HG03108 (cell line): Measurements from ENCODE around the gene VWA1.
"Not testable (repeated sequence)": the region's sequence is repeated elsewhere in the genome, so short reads cannot be mapped to it uniquely, and the experiment has no call there.

ENCODE experiments used
- ATAC-seq: cut with Tn5 transposase; IDR thresholded peaks from one replicate; pipeline ENCODE4 v1.9.1; 2021; ENCODE audit warnings: moderate library complexity; ENCODE audit not compliant: unreplicated experiment

The VWA1 gene

DNA sequence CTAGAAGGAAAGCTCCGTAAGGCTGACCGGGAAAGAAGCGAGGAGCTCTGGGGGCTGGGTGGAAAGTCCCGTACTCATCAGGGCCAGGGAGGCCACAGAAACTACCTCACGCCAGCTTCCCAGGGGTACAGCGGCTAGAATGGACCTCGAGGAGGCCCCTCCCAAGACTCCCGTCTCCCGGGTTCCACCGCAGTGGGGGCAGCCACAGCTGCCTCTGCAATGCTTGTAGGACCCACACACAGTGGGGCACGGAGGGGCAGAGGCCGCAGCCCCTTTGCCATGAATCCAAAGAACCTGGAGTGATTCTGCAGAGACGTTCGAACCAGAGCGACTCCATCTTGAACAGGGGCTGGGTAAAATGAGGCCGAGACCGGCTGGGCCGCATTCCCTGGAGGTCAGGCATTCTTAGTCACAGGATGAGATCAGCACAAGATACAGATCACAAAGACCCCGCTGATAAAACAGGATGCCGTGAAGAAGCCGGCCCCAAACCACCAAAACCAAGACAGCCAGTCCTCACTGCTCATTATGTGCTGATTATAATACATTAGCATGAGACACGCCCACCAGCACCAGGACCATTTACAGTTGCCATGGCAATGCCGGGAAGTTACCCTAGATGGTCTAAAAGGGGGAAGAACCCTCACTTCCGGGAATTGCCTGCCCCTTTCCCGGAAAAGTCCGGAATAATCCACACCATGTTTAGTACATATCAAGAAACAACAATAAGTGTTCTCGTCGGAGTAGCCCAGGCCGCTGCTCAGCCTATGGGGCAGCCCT lies 12.8 kb upstream of the VWA1 start:
- no peak for ATAC-seq

GRCh38 chr1:1423245-1423597 lies 12.3 kb upstream of the VWA1 start:
- ATAC-seq, result no peak

DNA sequence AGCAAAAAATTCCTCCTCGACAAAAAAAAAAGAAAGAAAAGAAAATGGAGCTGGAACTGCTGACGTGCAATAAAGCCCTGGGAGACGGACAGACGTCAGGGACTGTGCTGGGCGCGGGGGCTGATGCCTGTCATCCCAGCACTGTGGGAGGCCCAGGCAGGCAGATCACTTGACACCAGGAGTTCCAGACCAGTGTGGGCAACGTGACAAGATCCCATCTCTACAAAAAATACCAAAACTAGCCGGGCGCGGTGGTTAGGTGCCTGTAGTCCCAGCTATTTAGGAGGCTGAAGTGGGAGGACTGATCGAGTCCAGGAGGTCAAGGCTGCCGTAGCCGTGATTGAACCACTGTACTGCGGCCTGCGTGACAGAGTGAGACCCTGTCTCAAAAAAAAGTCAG lies 10.8 kb upstream of the VWA1 start:
- ATAC-seq, result no peak

DNA sequence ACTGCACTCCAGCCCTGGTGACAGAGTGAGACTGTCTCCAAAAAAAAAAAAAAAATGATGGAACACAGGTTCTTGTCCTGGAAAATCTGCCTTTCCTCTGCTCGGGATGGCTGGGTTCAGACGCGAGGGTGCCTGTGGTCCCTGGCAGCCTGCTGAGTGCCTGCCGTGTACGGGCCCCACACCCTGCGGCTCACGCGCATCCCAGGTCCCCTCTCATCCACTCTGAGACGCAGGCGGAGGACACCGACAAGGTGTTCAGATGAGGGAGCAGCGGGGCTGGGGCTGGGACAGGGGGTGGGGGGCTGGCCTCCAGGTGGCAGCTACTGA lies 10.1 kb upstream of the VWA1 start:
- no peak for ATAC-seq

DNA sequence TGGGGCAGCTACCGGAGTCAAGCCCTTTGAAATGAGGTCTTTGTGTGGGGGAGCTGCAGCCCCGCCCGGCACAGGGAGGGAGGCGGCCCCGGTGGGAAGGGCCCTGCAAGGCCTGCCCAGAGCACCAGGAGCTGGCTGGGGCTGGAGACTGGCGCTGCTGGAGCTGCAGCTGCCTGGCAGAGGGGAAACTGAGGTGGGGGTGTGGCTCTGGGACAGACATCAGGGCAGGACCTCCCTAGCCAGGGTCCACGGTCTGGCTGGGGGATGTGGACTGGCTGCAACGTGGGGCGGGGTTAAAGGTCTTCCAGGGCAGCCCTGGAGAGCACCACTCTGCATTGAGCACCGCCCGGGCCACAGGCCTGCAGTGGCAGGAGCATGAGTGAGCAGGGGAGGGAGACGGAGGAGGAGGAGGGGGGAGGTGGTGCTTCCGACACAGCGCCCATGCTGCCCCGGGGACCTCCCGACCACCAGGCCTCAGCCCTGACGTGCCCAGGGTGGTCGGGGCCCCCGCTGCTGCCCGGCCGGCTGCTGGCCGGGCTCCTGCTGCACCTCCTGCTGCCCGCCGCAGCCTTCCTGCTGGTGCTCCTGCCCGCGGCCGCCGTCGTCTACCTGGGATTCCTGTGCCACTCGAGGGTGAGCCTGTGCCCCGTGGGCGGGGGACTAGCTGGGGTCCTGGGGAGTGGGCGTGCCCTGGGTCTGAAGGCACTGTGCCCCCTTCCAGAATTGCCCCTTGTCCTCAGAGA lies 9.6 kb upstream of the VWA1 start:
- ATAC-seq, result no peak

- no peak for ATAC-seq
Measured at GRCh38 chr1:1426496-1427105, 8.9 kb upstream of the VWA1 start.

DNA sequence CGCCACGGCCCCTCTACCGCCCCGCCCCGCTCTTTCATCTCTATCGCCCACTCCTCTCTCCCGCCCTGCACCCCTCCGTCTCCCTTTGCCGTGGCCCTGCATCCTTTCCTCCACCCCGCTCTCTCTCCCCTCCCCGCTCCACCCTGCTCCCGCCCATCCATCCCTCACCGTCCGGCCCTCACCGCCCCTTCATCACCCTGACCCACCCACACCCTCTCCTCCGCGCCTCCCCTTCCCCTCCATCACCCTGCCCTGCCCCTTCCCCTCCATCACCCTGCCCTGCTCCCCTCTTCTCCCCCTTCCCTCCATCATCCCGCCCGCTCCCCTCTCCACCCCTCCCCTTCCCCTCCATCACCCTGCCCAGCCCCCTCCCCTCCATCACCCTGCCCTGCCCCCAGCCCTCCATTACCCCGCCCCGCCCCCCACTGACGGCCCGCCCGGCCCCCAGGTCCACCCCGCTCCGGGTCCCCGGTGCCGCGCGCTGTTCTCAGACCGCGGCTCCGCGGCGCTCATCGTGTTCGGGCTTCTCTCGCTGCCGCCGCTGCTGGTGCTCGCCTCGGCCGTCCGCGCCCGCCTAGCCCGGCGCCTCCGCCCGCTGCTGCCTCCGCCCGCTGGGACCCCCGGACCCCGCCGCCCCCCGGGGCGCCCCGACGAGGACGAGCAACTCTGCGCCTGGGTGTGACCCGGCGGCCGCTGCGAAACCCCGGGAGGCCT lies 8.2 kb upstream of the VWA1 start:
- ATAC-seq, result no peak

GRCh38 chr1:1427820-1428148 lies 7.7 kb upstream of the VWA1 start:
- no peak for ATAC-seq

- ATAC-seq, result no peak
Measured at GRCh38 chr1:1428174-1428573, 7.3 kb upstream of the VWA1 start.

DNA sequence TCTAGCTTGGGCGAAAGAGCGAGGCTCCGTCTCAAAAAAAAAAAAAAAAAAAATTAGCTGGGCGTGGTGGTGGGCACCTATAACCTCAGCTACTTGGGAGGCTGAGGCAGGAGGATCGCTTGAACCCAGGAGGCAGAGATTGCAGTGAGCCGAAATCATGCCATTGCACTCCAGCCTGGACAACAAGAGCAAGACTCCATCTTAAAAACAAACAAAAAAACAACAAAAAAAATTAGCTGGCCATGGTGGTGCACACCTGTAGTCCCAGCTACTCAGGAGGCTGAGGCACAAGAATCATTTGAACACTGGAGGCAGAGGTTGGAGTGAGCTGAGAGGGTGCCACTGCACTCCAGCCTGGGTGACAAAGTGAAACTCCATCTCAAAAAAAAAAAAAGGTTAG lies 6.5 kb upstream of the VWA1 start:
- not testable (repeated sequence) for ATAC-seq

DNA sequence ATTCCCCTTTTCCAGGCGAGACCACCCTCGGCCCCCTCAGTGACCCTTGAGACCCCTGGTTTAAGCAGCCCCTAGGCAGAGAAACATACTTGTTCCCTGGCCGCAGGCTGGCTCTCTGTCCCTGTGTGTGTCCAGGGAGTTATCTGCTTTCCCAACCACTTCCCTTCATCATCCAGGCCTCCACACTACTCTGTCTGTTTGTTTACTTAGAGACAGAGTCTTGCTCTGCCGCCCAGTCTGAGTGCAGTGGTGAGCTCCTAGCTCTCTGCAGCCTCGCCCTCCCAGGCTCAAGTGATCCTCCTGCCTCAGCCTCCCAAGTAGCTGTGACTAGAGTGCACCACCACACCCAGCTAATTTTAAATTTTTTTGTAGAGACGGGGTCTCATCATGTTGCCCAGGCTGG lies 5.8 kb upstream of the VWA1 start:
- no peak for ATAC-seq

DNA sequence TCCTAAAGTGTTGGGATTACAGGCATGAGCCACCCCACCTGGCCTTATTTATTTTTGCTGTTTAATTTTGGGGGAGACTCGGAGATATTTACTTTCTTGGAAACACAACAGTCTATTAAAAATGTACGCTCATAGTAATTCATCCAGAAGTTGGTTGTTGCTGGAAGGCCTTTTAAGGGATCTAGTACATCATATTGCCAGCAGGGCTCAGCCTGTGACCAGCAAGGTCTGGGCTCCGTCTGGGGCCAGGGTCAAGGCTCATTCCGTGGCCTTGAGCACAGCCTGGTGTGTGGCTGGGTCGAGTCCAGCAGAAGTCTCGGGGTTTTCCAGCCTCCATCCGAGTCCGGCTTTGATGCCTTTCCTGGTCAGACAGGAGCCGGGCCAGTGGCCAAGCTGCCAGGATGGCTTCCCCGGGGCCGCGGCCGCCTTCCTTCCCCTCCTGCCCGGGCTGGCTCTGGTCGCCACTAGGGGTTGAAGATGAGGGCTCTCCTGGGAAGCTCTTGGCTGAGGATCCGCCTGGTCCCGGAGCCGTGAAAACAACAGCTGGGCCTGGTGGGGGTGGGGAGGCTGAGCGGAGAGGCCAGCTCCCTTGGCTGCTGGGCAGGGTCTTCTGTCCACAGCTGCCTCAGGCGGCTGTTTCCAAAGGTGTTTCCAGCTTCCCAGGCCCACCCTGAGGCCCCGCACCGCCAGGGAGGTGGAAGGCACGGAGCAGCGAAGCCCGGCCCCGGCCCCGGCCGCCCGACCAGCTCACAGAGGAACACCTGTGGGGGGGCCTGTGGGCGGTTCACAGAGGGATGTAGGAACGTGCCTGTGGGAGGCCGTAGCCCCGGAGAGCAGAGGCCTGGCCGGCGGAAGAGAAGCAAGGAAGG lies 5.1 kb upstream of the VWA1 start:
- no peak for ATAC-seq

GRCh38 chr1:1430992-1431844 lies 4.3 kb upstream of the VWA1 start:
- no peak for ATAC-seq

DNA sequence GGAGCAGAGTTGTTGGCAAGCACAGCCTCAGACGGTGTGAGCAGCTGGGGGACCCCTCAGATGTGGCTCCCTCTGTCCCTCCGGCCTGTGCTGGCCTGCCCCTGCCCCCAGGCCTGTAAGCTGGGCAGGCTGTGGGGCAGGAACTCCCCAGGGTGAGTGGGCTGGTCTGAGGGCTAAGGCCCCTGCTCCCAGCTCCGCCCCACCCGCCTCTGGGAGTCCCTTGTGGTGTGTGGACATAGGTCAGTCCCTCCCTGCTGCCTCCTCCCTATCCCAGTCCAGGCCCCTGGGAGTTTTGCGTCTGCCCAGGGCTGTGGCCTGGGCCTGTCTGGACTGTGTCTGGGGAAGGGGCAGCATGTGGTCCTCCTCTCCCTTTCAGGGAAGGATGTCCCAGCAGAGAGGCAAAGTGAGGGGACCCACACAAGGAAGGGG lies 3.6 kb upstream of the VWA1 start:
- no peak for ATAC-seq

DNA sequence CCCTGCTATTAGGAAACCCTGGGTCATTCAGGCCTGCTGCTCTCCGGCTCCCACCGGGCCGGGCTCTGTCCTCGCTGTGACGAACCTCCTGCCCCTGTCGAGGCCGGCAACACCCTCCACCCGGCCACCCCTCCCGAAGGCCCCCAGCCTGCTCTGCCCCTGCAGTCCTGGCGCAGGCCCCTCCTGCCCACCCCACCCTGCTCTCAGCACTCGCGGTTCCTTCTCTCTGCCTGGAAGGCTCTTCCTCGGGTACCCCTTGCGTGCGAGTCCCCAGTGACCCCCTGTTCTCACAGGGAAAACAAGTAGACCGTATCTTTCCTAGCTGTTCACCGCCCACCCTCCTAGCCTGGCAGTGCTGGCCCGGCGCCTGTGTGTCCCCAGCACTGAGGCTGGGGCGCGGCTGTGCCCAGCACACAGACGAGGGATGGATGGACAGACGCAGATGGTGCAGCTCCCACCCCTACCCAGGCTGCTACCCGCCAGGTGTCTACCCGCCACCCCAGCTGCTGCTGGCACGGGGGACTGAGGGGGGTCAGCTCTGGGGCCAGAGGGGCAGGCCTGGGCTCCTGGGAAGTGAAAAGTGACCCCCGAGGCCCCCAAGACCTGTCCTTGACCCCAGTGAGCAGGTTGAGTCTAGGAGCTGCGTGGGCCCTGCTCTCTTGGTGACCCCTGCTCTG lies 3.1 kb upstream of the VWA1 start:
- no peak for ATAC-seq

- no peak for ATAC-seq
Measured at GRCh38 chr1:1432951-1433803, 2.3 kb upstream of the VWA1 start.

- no peak for ATAC-seq
Measured at GRCh38 chr1:1433804-1434130, 1.7 kb upstream of the VWA1 start.

DNA sequence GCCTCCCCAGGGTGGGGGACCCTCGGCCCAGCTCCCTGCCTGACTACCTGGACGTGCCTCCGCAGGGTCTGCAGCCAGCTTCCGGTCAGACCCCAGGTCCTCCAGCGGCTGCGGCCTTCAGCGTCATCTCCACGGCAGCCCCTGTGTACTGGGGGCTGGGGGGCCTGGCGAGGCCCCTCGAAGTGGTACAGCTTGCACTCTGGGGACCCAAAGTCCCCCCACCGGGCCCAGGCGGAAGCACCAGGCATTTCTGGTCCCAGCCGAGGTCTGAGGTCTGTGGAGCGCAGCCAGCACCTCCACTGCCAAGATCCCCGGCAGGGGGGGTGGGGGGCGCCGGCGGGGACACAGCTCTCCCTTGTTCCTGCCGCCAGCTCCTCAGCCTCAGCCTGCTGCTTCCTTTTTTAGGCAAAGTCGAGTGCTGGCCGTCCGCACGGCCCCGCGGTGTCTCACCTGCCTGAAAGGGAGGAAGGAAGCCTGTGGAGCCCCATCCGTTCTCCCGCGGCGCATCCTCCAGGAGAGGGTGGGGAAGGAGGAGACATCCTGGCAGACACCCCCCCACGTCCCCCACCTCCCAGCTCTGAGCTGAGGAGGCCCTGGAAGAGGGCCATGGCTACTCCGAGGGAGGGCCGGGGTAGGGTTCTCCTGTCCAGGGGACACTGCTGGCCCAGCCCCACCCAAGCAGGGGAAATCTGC lies 1.2 kb upstream of the VWA1 start:
- ATAC-seq, result no peak
